ENCODE results near the gene LRCOL1.

Gene LRCOL1

GRCh38 chr12:132578118-132578517, 32.3 kb downstream of the LRCOL1 start:
- no peak for TF ChIP-seq CTCF (IDR thresholded peaks at IDR 0.05; ENCODE audit: low read depth, low read length, missing control alignments)
- no peak for DNase-seq (ENCODE audit: low read depth)
- in situ Hi-C loops (cut with HindIII; ENCODE audit: low sequenced_read_pairs), result no loop called here
- no peak overlapping the region for H3K4me3 ChIP-seq (ENCODE audit: low read depth, low read length)

- no peak for TF ChIP-seq CTCF (IDR thresholded peaks at IDR 0.05; ENCODE audit: low read depth, low read length, missing control alignments)
- in situ Hi-C loops (cut with HindIII; ENCODE audit: low sequenced_read_pairs), result no loop called here
- DNase-seq (ENCODE audit: low read depth), result no peak
- no peak overlapping the region for H3K4me3 ChIP-seq (ENCODE audit: low read depth, low read length)
These were observed 33.0 kb downstream of the LRCOL1 start for GRCh38 chr12:132577191-132577920.

DNA sequence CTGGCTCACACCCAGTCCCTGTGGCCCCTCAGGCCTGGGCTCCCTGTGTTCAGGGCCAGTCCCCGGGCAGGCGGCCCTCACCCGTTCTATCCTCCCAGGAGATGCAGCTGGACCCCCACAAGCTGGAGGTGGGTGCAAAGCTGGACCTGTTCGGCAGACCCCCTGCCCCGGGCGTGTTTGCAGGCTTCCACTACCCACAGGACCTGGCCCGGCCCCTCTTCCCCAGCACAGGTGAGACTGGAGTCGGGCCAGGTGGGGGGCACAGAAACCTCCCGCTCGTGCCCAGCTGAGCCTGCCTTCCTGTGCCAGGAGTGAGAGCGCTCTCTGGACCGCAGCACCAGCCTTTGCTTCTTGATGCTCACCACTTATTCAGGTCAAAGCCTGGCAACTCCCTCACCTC, 33.7 kb downstream of the LRCOL1 start:
- TF ChIP-seq CTCF (IDR thresholded peaks at IDR 0.05; ENCODE audit: low read depth, low read length, missing control alignments), result no peak
- H3K4me3 ChIP-seq (ENCODE audit: low read depth, low read length), result no peak overlapping the region
- DNase-seq (ENCODE audit: low read depth), result no peak
- in situ Hi-C loops (cut with HindIII; ENCODE audit: low sequenced_read_pairs), result no loop called here

DNA sequence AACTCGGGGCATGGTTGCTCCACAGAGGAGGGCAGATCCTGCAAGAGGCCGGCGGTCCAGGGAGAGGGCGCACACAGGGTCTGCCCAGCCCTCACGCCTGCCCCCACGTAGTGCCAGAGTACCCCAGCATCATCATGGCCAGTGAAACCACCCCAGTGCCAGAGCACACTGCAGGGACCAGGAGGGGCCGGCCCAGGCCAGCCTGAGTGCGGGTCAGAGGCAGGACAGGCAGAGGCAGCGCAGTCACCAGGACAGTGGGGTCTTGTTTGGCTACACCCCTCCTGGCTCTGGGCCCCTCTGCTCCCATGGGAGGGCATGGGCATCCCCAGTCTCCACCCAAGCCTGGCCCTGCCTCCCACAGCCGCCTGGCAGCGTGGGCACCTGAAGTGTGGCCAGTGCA, 34.7 kb downstream of the LRCOL1 start:
- in situ Hi-C loops (cut with HindIII; ENCODE audit: low sequenced_read_pairs), result no loop called here
- DNase-seq (ENCODE audit: low read depth), result no peak
- H3K4me3 ChIP-seq (ENCODE audit: low read depth, low read length), result no peak overlapping the region
- TF ChIP-seq CTCF (IDR thresholded peaks at IDR 0.05; ENCODE audit: low read depth, low read length, missing control alignments), result no peak

GRCh38 chr12:132574271-132574996, 35.9 kb downstream of the LRCOL1 start:
- no peak overlapping the region for H3K4me3 ChIP-seq (ENCODE audit: low read depth, low read length)
- TF ChIP-seq CTCF (IDR thresholded peaks at IDR 0.05; ENCODE audit: low read depth, low read length, missing control alignments), result no peak
- no peak for DNase-seq (ENCODE audit: low read depth)
- in situ Hi-C loops (cut with HindIII; ENCODE audit: low sequenced_read_pairs), result no loop called here

- no peak for TF ChIP-seq CTCF (IDR thresholded peaks at IDR 0.05; ENCODE audit: low read depth, low read length, missing control alignments)
- no peak for DNase-seq (ENCODE audit: low read depth)
- in situ Hi-C loops (cut with HindIII; ENCODE audit: low sequenced_read_pairs), result no loop called here
- no peak overlapping the region for H3K4me3 ChIP-seq (ENCODE audit: low read depth, low read length)
These were observed 37.3 kb downstream of the LRCOL1 start for GRCh38 chr12:132572801-132573760.
